NT2/D1 (cell line): Measurements from ENCODE around the gene C5orf24.

Source experiments
- SUZ12 ChIP-seq: IDR thresholded peaks from 2 replicates; pipeline ENCODE4 v1.6.1; 2011; ENCODE audit not compliant: insufficient read length, insufficient read depth; ENCODE audit errors: extremely low read depth
- YY1 ChIP-seq: IDR thresholded peaks from 2 replicates; pipeline ENCODE4 v1.6.1; 2011; ENCODE audit not compliant: insufficient read length, insufficient read depth
- ZNF274 ChIP-seq: IDR thresholded peaks from 2 replicates; pipeline ENCODE4 v1.6.1; 2011; ENCODE audit warnings: mild to moderate bottlenecking, low read depth, low read length

DNA sequence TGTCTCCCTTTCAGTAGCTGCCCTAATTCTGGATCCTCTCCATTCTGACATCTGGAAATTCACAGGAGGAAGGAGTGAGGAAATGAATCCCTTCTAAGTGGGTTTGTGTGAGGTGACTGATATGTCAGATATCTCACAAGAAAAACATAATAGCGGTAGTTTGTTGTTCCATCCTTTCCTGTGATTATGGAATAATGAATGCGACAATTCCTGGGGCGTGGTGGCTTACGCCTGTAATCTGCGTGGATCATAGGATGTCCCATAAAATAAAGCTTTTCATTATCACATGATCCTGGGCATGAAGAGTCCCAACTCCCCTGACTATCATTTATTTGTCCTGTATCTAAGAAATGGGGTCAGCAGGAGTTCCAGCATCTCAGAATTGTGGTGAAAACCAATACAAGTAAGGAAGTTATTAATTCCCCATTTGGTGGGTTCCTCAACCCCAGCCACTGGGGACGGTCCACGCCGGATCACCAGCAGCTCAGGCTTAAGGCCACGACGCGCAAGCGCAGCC is 375 bp upstream of the C5orf24 start:
- TF ChIP-seq YY1 (no peak), ZNF274 (no peak), SUZ12 (no peak)
